ENCODE data around the gene SHC2. TPM values are rescaled to one million over a fixed set of nuclear protein-coding genes. Genes with fewer than 3 reads are reported as not detected.

The SHC2 gene
- polyA plus RNA-seq, 1 donor (not counting 4 experiments of a cell fraction or from before 2014, with no cell fraction given): 2.5 TPM

GRCh38 chr19:372306-372890, 88.4 kb downstream of the SHC2 start:
- Histone ChIP-seq H3K36me3 (ENCODE audit: control insufficient read depth in 2 of 2, extremely low read depth in 1 of 2, insufficient read depth in 2 of 2, low read length in 2 of 2) (no peaks in the 10 kb centered on the region), H3K9me3 (ENCODE audit: control insufficient read depth, low read depth, low read length) (no peaks in the 10 kb centered on the region), H4K20me1 (ENCODE audit: control insufficient read depth, extremely low read depth, insufficient read depth, low read length) (no peaks in the 10 kb centered on the region), H3K4me2 (ENCODE audit: control insufficient read depth, extremely low read depth, insufficient read depth, low read depth, low read length) (no peak overlapping the region), H3K4me3 (ENCODE audit: control insufficient read depth in 2 of 3, extremely low read depth in 1 of 3, insufficient read depth in 2 of 3, low read depth in 1 of 3, low read length in 3 of 3) (no peak overlapping the region), H3K4me1 (ENCODE audit: control insufficient read depth, extremely low read depth, insufficient read depth, low read length) (peaks cover 17% of the 10 kb centered on the region), H3K9me1 (ENCODE audit: control insufficient read depth, extremely low read depth, insufficient read depth, low read length) (no peaks in the 10 kb centered on the region), H3K27me3 (ENCODE audit: control insufficient read depth, extremely low read depth, insufficient read depth, low read length) (peaks cover 31% of the 10 kb centered on the region), H2AFZ (ENCODE audit: control insufficient read depth, low read length) (no peak overlapping the region), H3K9ac (ENCODE audit: control insufficient read depth, extremely low read depth, insufficient read depth, low read length) (no peak overlapping the region), H3K27ac (ENCODE audit: control insufficient read depth, insufficient read depth, low read length) (no peak overlapping the region), H3K79me2 (ENCODE audit: control insufficient read depth, insufficient read depth, low read length) (no peaks in the 10 kb centered on the region)
- DNase-seq (ENCODE audit: low read depth, low spot score): no peak
- no peak for FAIRE-seq
- no peak for TF ChIP-seq EZH2 (IDR thresholded peaks at IDR 0.05; ENCODE audit: low read length)
- no peak for TF ChIP-seq CTCF (optimal IDR thresholded peaks at IDR 0.05 in 1 of 3, IDR thresholded peaks at IDR 0.05 in 1 of 3, conservative IDR thresholded peaks at IDR 0.05 in 1 of 3; ENCODE audit: extremely low read depth in 1 of 3, insufficient read depth in 2 of 3, low read length in 3 of 3)
- dilution Hi-C loops (cut with MboI; ENCODE audit: extremely low pct_ligation_motif_present, low sequenced_read_pairs): no loop called here

- Histone ChIP-seq H3K4me2 (ENCODE audit: control insufficient read depth, extremely low read depth, insufficient read depth, low read depth, low read length) (no peak overlapping the region), H3K9me3 (ENCODE audit: control insufficient read depth, low read depth, low read length) (no peaks in the 10 kb centered on the region), H3K4me3 (ENCODE audit: control insufficient read depth in 2 of 3, extremely low read depth in 1 of 3, insufficient read depth in 2 of 3, low read depth in 1 of 3, low read length in 3 of 3) (no peak overlapping the region), H4K20me1 (ENCODE audit: control insufficient read depth, extremely low read depth, insufficient read depth, low read length) (no peaks in the 10 kb centered on the region), H3K36me3 (ENCODE audit: control insufficient read depth in 2 of 2, extremely low read depth in 1 of 2, insufficient read depth in 2 of 2, low read length in 2 of 2) (no peaks in the 10 kb centered on the region), H3K27ac (ENCODE audit: control insufficient read depth, insufficient read depth, low read length) (no peak overlapping the region), H3K9me1 (ENCODE audit: control insufficient read depth, extremely low read depth, insufficient read depth, low read length) (no peaks in the 10 kb centered on the region), H3K27me3 (ENCODE audit: control insufficient read depth, extremely low read depth, insufficient read depth, low read length) (peaks cover 31% of the 10 kb centered on the region), H2AFZ (ENCODE audit: control insufficient read depth, low read length) (no peak overlapping the region), H3K79me2 (ENCODE audit: control insufficient read depth, insufficient read depth, low read length) (no peaks in the 10 kb centered on the region), H3K4me1 (ENCODE audit: control insufficient read depth, extremely low read depth, insufficient read depth, low read length) (peaks cover 17% of the 10 kb centered on the region), H3K9ac (ENCODE audit: control insufficient read depth, extremely low read depth, insufficient read depth, low read length) (no peak overlapping the region)
- DNase-seq (ENCODE audit: low read depth, low spot score) (no peak), FAIRE-seq (no peak)
- dilution Hi-C loops (cut with MboI; ENCODE audit: extremely low pct_ligation_motif_present, low sequenced_read_pairs): no loop called here
- TF ChIP-seq EZH2 (IDR thresholded peaks at IDR 0.05; ENCODE audit: low read length) (no peak), CTCF (optimal IDR thresholded peaks at IDR 0.05 in 1 of 3, IDR thresholded peaks at IDR 0.05 in 1 of 3, conservative IDR thresholded peaks at IDR 0.05 in 1 of 3; ENCODE audit: extremely low read depth in 1 of 3, insufficient read depth in 2 of 3, low read length in 3 of 3) (peak in 1 of 3 experiments; percentile 58)
These were observed 89.2 kb downstream of the SHC2 start for GRCh38 chr19:371501-372168.
